G401.6 (cell line): ENCODE data around the gene KDELR1.

Experiments used
- FAIRE-seq: peaks from 2 replicates; lab custom pipeline; 2012; peaks lifted over from hg19 to GRCh38; lab: Jason Lieb, UNC

KDELR1 gene

GRCh38 chr19:48391100-48392005, at the start of gene KDELR1:
TSS of gene KDELR1 (minus strand) at chr19:48391551. CDS start at chr19:48391358, 193 bp downstream.
- FAIRE-seq = peak; percentile 88

GRCh38 chr19:48436586-48436985, 45.2 kb upstream of the KDELR1 start:
- FAIRE-seq = no peak

DNA sequence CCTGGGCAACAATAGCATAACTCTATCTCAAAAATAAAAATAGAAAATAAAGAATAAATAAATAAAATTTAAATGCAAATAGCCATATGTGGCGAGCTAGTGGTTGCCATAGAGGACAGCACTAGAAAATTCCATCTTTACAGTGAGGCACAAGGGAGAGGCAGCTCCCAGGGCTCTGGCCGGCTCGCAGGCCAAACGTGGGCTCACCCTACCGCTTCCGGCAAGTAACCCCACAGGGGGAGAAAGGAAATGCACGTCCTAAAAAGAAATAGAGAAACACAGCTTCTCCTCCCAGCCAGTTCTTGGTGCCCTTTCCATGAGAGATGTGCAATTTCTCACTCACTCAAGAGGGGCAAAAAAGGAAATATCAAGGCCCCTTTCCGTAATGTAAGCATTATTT, 42.0 kb upstream of the KDELR1 start:
- no peak for FAIRE-seq

GRCh38 chr19:48428670-48429069, 37.3 kb upstream of the KDELR1 start:
- FAIRE-seq = no peak

- FAIRE-seq = no peak
Observed at GRCh38 chr19:48424694-48425219, 33.4 kb upstream of the KDELR1 start.

DNA sequence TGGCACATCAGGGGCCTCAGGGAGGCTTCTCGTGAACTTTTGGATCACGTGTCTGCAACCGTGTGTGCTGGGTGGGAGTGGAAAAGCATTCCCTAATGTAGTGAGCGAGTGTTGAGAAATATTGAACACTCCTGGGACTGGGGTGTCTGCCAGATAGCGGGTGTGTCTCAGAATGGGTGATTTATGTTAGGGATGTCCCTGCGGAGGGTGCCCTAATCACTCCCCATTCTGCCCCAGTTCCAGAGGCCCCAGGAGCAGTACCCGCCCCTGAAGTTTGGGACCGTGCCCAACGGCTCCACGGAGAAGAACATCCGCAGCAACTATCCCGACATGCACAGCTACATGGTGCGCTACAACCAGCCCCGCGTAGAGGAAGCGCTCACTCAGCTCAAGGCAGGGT, 30.2 kb upstream of the KDELR1 start:
- FAIRE-seq = no peak

GRCh38 chr19:48419158-48419920, 28.0 kb upstream of the KDELR1 start:
- FAIRE-seq = no peak

GRCh38 chr19:48418317-48419064, 27.1 kb upstream of the KDELR1 start:
- FAIRE-seq = no peak

GRCh38 chr19:48417421-48417820, 26.1 kb upstream of the KDELR1 start:
- no peak for FAIRE-seq

DNA sequence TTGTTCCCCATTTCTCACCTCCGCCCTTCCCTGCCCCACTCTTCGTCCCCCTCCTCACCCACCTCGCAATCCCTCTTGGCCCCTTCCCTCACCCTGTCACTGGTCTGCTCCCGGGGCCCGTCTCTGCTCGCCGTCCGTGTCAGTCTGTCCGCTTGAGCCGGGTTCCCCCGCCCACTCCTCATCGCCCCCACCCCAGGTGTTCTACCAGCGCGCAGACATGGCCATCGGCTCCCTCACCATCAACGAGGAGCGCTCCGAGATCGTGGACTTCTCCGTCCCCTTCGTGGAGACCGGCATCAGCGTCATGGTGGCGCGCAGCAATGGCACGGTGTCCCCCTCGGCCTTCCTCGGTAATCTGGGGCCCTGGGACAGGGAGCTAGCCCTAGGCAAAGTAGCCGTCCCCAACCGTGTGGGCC, 24.5 kb upstream of the KDELR1 start:
- no peak for FAIRE-seq

GRCh38 chr19:48415395-48415794, 24.0 kb upstream of the KDELR1 start:
- FAIRE-seq = no peak

GRCh38 chr19:48413879-48414587, 22.7 kb upstream of the KDELR1 start:
- no peak for FAIRE-seq

DNA sequence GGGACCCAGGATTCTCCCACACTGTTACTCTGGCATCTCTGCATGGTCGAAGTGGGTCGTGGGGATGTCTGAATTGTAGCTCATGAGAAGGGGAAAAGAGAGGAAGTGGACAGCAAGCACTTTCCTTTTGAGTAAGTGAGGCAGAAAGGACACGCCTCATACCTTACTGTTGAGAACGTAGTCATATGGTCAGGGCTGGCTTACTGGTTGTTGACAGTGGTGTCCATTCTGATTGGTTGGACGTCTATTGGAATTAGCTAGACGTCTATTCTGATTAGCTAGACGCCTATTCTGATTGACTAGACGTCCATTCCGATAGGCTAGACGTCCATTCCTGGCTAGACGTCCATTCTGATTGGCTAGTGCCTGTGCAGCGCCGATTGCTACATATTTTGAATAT, 14.5 kb upstream of the KDELR1 start:
- no peak for FAIRE-seq

GRCh38 chr19:48405010-48405659, 13.8 kb upstream of the KDELR1 start:
- FAIRE-seq = no peak

DNA sequence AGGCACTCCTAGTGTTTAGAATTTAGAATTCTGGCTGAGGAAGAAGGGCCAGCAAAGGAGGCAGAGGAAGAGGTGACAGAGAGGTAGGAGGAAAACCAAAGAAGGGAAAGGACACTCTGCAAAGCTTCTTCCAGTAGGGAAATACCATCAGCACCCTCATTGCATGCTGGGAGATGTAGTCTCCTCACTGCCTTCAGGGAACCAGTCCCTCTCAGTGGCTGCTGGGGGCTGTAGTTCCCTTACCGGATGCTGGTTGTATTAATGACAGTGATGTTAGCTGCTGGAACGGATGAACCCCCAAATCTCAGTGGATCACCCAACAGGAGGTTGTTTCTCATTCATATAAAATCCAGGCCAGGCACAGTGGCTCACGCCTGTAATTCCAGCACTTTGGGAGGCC, 12.3 kb upstream of the KDELR1 start:
- peak; percentile 85 for FAIRE-seq

DNA sequence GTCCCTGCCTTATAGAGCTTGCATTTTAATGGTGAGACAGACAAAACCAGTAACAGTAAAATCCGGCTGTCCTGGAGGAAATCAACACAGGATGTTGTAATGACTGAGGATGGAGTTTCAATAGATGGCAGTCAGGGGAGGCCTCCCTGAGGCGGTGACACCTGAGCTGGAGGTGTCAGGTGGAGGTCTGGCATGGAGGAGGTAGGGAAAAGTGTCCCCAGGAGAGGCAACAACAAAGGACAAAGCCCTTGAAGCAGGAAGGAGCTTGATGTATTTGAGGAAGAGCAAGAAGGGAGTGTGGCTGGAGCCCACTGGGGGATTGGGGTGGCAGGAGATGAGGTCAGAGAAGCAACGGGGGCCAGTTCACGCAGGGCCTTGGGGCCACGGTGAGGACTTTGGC, 9.9 kb upstream of the KDELR1 start:
- no peak for FAIRE-seq

GRCh38 chr19:48400018-48400742, 8.8 kb upstream of the KDELR1 start:
- peak; percentile 67 for FAIRE-seq

GRCh38 chr19:48398375-48399235, 7.3 kb upstream of the KDELR1 start:
- no peak for FAIRE-seq

- no peak for FAIRE-seq
Observed at GRCh38 chr19:48398102-48398374, 6.7 kb upstream of the KDELR1 start.
